Inflammatory macrophage treated with lipopolysaccharide for 1 hour (primary cell): ENCODE measurements around the gene TRAM2.
A peak's percentile ranks its signal among the peaks of the same experiment; 100 is the strongest.

Source experiments
- DNase-seq, 2 donors: peaks; one replicate each; pipeline ENCODE4 v3.0.0-alpha.2; 2020 to 2022

The TRAM2 gene, protein sequence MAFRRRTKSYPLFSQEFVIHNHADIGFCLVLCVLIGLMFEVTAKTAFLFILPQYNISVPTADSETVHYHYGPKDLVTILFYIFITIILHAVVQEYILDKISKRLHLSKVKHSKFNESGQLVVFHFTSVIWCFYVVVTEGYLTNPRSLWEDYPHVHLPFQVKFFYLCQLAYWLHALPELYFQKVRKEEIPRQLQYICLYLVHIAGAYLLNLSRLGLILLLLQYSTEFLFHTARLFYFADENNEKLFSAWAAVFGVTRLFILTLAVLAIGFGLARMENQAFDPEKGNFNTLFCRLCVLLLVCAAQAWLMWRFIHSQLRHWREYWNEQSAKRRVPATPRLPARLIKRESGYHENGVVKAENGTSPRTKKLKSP

GRCh38 chr6:52577022-52577777, at the start of gene TRAM2:
TSS of gene TRAM2 (minus strand) at chr6:52577060. CDS start at chr6:52576915, 145 bp downstream.
- peak; percentile 50 to 57 for DNase-seq

DNA sequence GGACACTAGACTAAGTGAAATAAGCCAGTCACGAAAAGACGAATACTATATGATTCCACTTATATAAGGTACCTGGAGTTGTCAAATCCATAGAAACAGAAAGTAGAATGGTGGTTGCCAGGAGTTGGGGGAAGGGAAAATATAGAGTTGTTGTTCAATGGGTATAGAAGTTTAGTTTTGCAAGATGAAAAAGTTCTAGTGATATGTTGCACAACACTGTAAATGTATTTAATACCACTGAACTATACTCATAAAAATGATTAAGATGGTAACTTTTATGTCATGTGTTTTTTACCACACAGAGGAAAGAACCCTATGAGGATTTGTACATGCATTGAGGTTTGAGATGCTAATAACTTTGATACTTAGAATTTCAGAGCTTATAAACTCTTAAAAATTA, 46.0 kb upstream of the TRAM2 start:
- DNase-seq = no peak

DNA sequence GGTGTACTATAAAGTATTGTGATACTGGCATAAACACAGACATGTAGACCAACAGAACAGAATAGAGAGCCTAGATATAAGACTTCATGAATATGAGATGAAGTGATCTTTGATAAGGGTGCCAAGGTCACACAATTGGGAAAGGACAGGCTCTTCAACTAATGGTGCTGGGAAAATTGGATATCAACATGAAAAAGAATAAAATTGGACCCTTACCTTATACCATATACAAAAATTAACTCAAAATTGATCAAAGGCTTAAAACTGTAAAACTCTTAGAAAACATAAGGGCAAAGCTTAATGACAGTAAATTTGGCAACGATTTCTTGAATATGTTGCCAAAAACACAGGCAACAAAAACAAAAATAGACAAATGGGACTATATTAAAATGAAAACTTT, 44.8 kb upstream of the TRAM2 start:
- no peak for DNase-seq

DNA sequence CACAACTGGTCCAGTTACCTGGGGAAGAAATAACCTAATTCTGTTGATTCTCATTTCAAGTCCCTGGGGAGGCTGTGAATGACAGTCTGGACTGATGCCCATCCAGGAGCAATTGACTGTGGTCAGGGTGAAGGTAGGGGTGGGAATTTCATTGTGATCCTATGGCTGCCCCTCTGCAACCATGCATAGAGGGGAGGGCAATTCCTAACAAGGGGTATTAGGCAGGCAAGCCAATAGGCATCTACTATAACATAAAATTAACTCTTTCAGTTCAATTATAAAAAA, 44.0 kb upstream of the TRAM2 start:
- DNase-seq = no peak

DNA sequence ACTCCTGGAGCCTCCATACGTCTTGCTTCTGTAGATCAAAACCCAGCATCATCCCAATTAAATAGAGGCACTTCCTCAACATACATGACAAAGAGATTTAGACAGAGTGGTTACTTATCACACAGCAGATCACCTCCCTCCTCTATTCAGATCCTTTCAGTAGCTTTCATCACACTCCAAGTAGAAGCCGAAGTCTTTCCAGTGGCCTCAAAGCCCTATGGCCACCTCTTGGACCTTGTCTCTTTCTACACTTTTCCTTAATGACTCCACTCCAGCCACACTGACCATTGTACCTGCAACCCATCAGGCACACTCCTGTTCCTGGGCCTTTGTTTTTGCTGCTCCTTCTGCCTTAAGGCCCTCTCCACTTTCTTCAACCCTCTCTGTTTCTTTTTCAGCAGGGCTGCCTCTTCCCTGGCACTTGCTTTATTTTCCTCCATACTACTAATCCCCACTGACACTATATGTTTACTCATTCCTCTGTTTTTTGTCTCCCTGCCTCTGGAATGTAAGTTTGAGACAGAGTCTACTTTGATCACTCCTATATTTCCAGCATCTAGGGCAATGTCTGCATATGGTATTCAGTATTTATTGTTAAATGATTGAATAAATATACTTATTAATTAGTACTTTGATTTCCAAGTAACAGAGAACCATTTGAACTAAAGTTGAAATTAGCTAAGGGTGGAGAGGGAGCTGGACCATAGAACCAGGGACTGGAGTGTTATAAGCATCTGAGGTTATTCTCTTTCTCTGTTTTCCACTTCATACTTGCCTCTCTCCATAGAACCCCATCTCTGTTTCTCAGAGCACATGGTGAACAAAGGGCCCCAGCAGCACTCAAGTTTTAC, 43.4 kb upstream of the TRAM2 start:
- no peak for DNase-seq

- no peak for DNase-seq
Measured at GRCh38 chr6:52617087-52617486, 40.2 kb upstream of the TRAM2 start.

DNA sequence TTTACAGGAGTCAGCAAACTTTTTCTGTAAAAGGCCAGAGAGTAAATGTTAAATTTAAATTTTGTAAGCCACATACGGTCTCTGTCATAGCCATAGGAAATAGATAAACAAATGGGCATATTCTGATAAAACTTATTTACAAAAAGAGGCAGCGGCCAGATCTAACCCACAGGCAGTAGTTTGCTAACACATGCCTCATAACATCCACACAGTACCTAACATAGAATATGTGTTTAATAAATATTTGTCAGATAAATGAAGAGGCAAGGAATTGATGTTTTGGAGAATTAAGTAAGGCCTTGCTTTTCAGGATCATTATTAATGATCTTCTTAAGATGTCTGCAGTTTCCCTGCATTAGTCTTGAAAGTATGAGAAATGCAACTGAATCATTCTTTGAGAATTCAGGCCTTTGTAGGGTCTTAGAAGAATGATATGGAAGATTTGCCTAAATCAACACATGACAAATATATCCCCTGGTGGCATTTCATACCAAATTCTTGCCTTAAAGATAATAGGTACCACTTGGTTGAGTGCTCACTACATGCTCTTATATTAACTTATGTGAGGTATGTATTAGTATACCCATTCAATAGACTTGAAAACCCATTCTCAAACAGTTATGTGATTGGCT, 39.3 kb upstream of the TRAM2 start:
- no peak for DNase-seq

- DNase-seq = no peak
Measured at GRCh38 chr6:52612336-52613054, 35.6 kb upstream of the TRAM2 start.

- DNase-seq = no peak
Measured at GRCh38 chr6:52611833-52612232, 35.0 kb upstream of the TRAM2 start.

- DNase-seq = no peak
Measured at GRCh38 chr6:52610745-52611355, 34.0 kb upstream of the TRAM2 start.

- DNase-seq = no peak
Measured at GRCh38 chr6:52610011-52610410, 33.2 kb upstream of the TRAM2 start.

- no peak for DNase-seq
Measured at GRCh38 chr6:52605610-52606185, 28.8 kb upstream of the TRAM2 start.

- DNase-seq = no peak
Measured at GRCh38 chr6:52603000-52603795, 26.3 kb upstream of the TRAM2 start.

- DNase-seq = no peak
Measured at GRCh38 chr6:52598824-52599190, 21.9 kb upstream of the TRAM2 start.

DNA sequence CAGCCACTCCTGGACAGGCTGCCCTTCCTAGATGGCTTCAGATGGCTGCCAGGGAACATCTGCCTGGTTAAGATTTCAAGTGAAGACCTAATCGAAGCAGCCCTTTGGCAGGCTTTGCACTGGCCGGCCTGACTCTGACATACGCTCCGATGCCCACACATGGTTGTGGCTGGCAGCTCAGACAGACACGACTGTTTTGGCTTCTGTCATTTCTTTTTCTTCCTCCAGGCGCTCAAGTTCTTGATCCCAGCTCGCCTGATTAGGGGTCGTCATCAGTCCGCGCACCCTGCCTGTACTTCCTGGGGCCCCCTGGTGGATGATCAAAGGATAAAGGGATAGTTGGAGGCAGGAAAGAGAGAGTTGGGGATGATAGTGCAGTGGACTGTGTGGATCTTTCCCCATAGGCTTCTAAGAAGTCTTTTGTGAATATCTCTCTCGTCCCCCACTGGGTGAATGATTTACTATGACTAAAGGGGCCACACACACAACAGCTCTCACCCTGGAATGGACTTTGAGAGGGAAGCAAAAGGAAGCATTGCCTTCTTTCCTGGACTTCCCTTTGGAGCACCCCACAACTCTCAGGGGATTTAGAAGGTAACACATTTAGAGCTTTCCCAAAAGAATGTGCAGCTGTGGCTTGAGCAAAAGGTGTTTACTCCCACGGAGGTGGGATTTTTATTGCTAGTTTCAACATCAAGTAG, 21.4 kb upstream of the TRAM2 start:
- DNase-seq = peak in 1 of 2 donors; percentile 26

DNA sequence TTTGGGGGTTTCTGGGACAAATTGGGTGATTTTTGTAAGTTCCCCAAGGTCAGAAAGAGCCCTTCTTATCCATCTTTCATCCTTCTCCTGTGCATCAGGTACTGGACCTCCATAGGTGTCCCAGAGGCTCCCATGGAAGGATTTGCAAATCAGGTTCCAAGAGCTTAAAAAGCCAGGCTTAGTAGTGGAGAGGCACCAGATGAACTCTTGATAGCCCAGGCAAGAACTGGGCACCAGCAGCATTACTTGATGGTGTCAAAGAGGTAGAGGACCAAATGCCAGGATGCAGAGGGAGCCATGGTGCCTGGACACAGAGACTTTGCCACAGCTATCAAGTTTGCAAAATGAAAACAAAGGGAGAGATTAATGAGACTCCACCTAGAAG, 20.9 kb upstream of the TRAM2 start:
- no peak for DNase-seq

- DNase-seq = peak; percentile 66 to 81
Measured at GRCh38 chr6:52596371-52597028, 19.6 kb upstream of the TRAM2 start.

- no peak for DNase-seq
Measured at GRCh38 chr6:52595796-52596130, 18.9 kb upstream of the TRAM2 start.

DNA sequence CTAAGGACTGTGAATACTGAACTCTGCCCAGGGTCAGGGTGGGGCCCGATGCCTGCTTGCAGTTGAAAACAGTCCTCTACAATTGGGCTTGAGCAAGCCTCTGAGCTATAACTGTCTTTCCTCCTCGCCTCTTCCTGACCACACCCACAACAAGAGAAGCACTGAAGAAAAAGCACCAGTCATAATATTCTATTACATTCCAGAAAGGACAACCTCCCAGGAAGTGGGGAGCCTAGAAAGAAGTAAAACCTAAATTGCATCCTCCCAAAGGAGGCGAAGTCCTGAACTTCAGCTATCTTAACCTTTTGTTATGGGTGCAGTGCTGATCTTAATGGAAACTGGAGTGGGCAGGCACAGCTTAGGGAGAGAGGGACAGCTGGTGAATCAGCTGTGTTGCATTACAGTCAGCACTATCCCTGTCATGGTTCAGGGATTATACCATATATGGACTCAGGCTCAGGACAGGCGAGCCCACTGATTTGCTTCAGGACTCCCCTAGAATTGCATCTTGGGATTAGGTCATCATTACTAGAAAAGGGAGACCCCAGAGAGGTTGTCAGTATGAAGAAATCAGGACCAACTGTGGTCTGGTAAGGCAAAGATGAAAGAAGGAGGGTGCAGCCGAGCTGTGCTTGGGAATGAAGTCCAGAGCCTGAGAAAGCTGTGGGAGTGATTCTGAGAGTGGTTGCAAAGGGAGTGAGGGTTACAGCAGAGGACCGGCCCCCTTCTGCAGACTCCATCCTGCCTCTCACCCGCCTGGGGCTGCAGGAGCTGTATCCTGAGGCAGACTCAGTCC, 18.3 kb upstream of the TRAM2 start:
- peak; percentile 80 to 94 for DNase-seq
